ENCODE data around the gene ETV6. TPM values are rescaled to one million over a fixed set of nuclear protein-coding genes. Genes with fewer than 3 reads are reported as not detected.

Gene ETV6
- total RNA-seq, 2 experiments from 2014 or later: 43.2 to 47.2 TPM

DNA sequence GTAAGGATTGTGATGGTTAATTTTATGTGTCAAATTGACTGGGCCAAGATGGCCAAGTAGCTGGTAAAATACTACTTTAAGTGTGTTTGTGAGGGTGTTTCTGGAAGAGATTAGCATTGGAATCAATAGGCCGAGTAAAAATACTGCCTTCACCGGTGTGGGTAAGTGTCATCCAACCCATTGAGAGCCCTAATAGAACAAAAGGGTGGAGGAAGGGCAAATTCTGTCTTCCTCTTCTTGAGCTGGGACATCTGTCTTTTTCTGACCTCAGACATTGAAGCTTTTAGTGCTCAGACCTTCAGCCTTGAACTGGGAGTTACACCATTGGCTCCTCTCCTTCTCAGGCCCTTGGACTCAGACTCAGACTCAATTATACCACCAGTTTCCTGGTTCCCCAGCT lies 8.0 kb upstream of the ETV6 start:
- POLR2A ChIA-PET: no interaction called here
- CTCF ChIA-PET: interaction anchor here (1.1 kb wide), 1 partner anchor 392 kb away, joined by 3 read pairs; no protein-coding TSS in a partner anchor

DNA sequence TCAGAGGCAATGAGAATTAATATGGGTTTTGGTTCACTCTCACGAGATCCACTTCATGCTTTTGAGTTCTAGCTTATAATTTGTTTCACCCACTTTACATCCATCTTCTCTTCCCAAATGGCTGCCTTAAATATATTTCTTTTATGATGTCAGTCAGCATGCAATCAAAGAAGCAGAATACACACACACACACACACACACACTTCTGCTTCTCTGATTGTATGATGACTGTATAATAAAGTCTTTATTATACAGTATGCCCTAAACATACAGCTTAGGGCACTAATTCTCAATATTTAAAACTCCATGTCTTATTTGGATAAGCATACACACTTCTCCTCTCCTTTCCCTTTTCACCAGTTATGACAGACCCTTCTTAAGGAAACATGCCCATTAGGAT lies 6.7 kb upstream of the ETV6 start:
- CTCF ChIA-PET: interaction anchor here (0.6 to 1.1 kb wide), 3 partner anchors 21 to 475 kb away, joined by 3 read pairs; no protein-coding TSS in a partner anchor
- POLR2A ChIA-PET: interaction anchor here (0.6 kb wide), 1 partner anchor 257 kb away, joined by 3 read pairs; no protein-coding TSS in a partner anchor

DNA sequence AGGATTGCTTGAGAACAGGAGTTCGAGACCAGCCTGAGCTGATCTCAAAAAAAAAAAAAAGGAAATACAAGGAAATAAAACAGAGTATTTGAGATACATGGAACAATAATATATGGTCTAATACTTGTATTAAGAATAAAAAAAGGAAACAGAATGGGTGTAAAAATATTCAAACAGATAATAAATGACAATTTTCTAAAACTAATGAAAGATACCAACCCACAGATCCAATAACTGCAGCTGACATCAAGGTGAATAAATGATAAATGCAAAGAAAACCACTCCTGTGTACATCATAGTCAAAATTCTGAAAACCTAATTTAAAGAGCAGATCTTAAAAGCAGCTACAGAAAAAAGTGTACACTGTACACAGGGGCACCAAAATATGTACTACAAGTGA lies 4.1 kb upstream of the ETV6 start:
- ChIA-PET POLR2A (no interaction called here), CTCF (no interaction called here)

DNA sequence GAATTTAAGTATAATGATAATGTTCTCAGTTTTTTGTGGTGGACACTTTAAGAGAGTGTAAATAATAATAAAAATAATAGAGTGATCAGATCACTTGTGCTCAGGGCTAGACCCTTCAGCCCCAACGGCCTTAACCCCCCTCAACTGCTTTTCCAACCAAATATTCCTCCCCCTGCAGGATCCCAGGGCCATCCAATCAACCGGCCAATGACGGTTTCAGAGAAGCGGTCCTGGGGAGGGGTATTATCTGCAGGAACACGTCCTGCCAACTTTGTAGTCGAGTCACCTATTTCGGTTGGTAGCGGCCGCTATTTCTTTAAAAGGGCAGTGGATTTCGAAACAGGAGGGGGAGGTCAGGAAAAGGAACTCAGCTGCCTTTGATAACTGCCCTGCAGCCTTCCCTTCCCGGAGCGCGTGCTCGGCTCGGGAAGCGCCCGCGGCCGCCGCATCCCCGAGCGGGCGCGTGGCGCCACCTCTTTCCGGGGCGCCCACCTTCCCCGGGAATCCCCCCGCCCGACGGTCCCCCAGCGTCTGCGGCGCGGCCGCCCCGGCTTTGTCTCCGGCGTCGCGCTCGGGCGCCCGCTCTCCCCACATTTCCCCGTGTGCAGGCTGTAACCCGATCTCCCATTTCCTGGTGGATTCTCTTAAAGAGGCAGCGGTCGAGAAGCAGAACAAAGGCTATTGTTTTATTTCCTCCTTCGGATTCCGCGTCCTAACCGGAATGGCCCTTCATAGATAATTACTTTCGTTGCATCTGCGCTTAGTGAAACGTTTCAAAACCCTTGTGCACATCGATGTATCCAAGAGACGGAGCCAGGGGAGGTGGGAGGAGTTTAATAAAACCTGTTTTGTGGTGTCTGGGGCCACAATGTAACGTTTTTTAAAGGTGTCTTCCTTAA lies 711 bp upstream of the ETV6 start:
- ChIA-PET POLR2A (interaction anchor here (0.7 to 2.6 kb wide), 5 partner anchors 115 to 362 kb away, joined by 3 to 26 read pairs (median 4); no protein-coding TSS in a partner anchor), CTCF (no interaction called here)

DNA sequence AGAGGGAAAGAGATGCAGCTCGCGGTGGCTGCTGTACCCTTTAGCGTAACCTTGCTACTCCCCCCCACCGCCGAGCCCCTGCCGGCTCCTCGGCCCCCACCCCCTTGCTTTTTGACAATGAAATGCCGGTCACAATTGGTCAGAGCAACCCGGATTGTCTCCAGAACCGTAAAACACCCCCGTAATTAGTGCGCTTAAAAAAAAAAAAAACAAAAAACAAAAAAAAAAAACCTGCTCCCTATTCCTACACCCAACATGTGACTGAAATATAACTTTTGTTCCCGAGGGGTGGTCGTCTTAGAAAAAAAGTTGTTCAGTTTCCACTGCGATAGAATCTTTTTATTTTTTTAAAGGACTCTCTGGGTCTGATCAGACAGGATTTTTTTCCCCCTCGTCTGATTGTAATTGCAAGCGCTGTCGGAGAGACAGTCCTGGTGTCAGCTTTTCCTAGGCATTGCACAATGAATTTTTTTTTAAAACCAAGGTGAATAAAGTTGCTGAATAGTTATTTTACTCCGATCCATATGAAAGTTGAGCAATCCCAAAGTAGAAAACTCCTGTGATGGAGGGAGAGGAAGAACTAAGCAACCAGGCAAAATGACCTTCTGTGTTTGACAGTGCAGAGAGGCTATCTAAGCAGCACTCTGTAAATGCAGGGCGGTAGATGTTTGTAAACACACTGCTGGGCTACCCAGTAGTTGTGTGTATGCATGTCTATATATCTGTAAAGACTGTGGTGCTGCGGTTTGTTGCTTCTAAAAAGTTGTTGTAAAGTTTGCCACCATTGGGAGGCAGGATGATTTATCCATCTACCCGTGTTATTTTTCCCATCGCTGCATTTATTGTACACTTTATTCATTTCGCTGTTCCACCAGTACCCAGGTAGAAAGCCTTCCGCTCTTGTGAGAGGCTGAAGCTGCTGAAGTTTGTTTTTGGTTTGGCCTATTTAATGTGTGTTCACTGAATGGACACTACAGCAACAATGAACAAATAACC lies 1.1 kb downstream of the ETV6 start:
- ChIA-PET POLR2A (interaction anchor here (0.6 to 2.6 kb wide), 4 partner anchors 67 to 381 kb away, joined by 3 to 26 read pairs (median 4); no protein-coding TSS in a partner anchor), CTCF (no interaction called here)

DNA sequence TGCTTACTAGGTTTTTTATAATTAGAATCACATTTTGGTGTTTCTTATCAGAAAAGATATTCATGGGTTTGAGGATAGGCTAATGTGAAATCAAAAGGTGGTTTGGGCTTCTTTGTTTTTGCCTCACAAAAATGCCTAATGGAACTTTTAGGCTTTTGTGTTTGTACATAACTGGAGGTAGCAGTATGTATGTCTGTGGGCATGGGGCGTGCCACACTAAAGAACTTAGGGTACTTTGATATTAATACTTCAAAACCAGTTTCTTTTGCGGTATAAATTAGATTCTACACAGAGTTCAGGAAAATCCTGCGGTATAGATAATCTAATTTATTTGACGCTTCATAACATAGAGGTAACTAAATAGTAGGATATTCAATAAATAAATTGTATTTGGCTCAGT lies 1.9 kb downstream of the ETV6 start:
- POLR2A ChIA-PET: interaction anchor here (2.6 kb wide), 1 partner anchor 359 kb away, joined by 26 read pairs; no protein-coding TSS in a partner anchor

DNA sequence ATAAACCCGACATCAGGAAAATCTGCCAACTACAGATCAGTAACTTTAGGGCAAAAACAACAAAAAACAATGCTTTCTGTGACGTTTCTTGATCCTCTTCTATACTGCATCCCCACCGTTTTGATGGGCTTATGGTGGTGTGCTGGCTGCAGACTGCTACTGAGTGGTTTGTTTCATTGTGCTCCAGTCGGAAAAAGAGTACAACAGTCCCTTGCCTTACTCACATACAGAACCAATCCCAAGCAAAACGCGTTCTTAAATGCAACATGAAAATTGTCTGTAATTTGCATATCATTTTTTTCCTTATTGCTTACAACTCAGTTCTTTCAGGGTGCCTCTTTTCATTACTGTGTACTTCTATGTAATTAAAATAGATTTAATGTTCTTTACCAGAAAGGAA lies 2.3 kb downstream of the ETV6 start:
- POLR2A ChIA-PET: interaction anchor here (1.0 kb wide), 1 partner anchor 1067 kb away, joined by 3 read pairs; no protein-coding TSS in a partner anchor
- CTCF ChIA-PET: no interaction called here

More for the DNA sequence above, 1.9 kb downstream of the ETV6 start:
- CTCF ChIA-PET: no interaction called here

DNA sequence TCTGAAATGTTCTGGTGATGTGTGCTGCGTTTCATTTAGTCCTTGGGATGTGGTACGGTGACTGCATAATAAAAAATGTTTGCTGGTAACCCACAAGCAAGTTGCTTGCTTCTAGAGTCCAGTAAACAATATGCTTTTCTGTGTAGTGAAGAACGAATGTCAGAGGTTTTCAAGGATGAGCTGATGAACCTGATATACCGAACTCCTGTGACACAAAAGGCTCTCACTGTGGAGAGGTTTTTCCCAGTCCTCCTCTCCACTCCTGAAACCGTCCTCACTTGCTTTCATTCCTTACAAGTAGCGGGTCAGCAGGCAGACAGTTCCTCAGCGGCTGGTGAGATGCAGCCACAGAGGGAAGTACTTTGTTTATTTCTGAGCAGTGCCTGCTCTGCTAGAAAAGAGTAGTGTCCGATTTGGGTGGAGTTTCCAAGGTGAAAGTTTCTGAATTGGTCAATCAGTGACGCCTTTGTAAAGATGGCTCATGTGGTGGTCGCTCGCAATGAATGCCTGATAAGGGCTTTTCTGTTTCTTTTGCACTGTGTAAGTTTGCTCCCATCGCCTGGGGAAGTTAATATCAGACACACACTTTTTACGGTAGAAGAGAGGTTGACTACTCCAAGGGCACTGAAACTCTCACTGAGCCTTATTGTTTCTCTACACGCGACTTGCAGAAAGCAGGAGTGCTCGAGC lies 3.0 kb downstream of the ETV6 start:
- ChIA-PET POLR2A (interaction anchor here (1.0 to 1.1 kb wide), 2 partner anchors 13 to 1066 kb away, joined by 3 to 4 read pairs; no protein-coding TSS in a partner anchor), CTCF (no interaction called here)

DNA sequence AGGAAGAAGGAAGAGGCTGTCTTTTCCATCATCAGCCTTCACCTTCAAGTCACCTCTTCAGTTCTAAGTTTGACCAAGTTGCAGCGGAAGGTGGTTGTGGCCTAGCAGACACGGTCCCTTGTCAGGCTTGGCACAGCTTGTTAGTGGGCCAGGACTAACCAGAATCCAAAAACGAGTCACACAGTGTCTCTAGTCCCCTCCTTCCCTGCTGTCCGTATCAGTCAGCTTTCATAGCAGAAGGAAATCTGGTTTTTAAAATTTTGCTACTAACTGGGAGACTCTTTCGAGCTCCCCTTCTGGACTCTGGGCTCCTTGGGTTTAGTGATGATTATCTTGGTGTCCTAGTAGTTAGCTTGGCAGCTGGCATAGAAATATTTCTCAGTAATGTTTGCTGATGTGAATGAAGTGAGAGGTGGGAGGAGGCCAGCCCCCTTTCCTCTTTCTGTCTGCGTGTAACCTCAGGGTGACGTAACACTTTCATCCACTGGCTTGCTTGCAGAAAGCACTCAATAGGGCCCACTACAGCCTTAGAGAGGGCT lies 3.8 kb downstream of the ETV6 start:
- ChIA-PET CTCF (no interaction called here), POLR2A (interaction anchor here (0.9 to 1.1 kb wide), 2 partner anchors 12 to 356 kb away, joined by 4 to 7 read pairs; no protein-coding TSS in a partner anchor)

DNA sequence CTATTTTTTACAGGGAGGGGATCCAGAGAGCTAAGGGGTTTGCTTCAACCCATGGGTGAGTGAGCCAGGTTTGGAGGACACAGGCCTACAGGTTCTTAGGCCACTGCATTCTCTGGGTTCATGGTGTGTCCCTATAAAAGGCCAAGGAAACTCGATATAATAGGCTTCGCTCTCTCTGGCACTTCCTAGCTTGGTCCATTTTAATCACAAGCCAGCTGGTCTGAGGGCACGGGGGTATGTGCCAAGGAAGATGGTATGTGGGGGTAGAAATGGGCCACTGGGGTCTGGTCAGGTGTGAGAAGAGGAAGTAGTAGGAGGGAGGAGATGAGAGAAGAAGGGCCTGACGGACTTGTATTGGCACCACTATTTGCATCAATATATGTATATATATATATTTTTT lies 4.9 kb downstream of the ETV6 start:
- POLR2A ChIA-PET: interaction anchor here (0.6 to 0.9 kb wide), 2 partner anchors 11 to 97 kb away, joined by 3 to 4 read pairs; no protein-coding TSS in a partner anchor
- CTCF ChIA-PET: no interaction called here

DNA sequence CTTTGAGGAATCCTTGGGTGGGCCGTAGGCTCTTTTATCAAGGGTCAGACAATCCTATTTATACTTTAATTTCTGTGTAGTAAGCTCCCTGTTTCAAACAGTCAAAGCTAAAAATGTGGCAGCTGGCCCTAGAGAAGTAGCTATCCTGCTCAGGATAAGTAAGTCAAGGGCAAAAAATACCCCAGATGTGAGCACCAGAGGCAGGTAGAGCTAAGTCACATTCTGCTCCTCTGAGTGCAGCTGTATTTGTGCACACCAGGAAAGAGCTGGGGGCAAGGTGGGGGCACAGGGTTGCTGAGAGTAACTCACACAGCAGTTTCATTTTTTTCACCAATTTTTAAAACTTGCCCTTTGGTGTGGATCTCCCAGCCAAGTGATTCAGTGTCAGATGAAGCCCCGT lies 5.3 kb downstream of the ETV6 start:
- ChIA-PET CTCF (interaction anchor here (1.9 kb wide), 1 partner anchor 10 kb away, joined by 6 read pairs; no protein-coding TSS in a partner anchor), POLR2A (interaction anchor here (0.6 to 0.9 kb wide), 2 partner anchors 10 to 98 kb away, joined by 3 to 4 read pairs; no protein-coding TSS in a partner anchor)

DNA sequence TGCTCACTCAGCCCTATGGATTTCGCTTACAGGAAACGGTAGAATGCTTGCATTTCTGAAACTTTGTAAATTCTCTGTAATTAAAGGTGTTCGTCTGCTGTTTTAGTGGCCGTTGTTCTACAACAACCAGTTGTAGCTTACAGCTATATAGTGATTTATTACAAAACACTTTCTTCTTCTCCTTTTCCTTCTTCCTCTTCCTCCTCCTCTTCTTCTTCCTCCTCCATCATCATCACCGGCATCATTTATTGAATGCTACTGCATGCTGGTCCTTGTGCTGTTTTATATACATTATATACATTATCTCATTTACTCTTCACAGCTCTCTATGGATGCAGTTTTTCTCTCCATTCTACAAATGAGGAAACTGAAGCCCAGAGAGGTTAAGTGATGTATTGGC lies 6.4 kb downstream of the ETV6 start:
- ChIA-PET POLR2A (interaction anchor here (1.3 kb wide), 1 partner anchor 16 kb away, joined by 4 read pairs; no protein-coding TSS in a partner anchor), CTCF (interaction anchor here (1.9 kb wide), 1 partner anchor 9 kb away, joined by 6 read pairs; no protein-coding TSS in a partner anchor)

DNA sequence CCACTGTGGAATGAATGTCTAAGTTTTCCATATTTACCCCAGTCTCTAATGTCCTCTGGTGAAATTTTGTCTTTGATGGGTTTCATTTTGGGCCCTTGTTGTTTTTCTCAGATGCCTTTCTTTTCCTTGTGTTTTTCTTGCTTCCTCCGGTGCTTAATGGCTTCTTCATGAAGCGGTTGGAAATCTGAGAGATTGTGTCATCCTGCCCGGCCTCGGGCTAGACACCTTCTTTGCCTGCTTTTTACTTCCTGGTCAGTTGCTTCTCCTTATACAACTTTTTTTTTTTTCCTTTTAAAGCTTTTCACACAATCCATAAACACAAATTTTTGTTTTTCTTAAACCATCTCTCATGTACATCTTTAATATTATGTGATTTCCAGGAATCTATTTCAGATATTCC lies 7.1 kb downstream of the ETV6 start:
- POLR2A ChIA-PET: interaction anchor here (1.3 kb wide), 1 partner anchor 15 kb away, joined by 4 read pairs; no protein-coding TSS in a partner anchor

DNA sequence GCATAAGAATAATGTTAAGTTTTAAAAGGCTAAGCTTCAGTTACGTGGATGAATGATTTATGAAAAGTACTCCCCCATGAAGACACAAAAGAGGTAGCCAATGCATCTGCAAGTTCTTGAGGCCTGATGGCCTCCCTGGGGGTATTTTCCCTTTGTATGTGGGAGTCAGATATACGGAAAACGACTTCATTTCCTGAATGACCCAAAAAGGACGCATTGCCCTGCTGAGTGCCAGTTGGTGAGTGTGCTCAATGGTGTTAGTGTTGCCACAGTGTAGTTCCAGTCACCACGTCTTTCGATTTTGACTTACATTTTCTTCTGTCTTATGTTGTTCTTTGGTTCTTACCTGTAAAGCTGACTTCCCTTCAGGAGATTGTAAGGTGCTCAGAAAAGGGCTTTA lies 8.0 kb downstream of the ETV6 start:
- CTCF ChIA-PET: interaction anchor here (0.8 kb wide), 1 partner anchor 141 kb away, joined by 3 read pairs; no protein-coding TSS in a partner anchor
- POLR2A ChIA-PET: no interaction called here

More for the DNA sequence above, 7.1 kb downstream of the ETV6 start:
- CTCF ChIA-PET: interaction anchor here (1.9 kb wide), 1 partner anchor 9 kb away, joined by 6 read pairs; no protein-coding TSS in a partner anchor

DNA sequence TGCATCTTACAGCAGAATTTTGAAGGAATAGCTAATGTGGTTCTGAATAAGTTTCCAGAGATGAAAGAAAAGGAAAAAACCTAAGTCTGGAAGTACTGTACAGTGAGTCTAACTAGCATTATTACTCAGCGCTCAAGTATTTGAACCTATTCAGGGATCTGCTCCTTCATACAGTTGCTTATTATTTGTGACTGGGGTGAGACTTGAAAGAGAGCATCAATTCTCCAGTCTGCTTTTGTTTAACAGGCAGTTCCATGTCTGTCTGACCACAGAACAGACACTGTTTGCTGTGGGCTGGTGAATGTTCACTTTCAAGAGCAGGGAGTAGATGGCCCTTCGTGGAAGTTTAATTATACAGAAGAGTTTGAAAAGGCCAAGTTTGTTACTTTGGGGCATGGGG lies 9.3 kb downstream of the ETV6 start:
- ChIA-PET CTCF (no interaction called here), POLR2A (no interaction called here)

DNA sequence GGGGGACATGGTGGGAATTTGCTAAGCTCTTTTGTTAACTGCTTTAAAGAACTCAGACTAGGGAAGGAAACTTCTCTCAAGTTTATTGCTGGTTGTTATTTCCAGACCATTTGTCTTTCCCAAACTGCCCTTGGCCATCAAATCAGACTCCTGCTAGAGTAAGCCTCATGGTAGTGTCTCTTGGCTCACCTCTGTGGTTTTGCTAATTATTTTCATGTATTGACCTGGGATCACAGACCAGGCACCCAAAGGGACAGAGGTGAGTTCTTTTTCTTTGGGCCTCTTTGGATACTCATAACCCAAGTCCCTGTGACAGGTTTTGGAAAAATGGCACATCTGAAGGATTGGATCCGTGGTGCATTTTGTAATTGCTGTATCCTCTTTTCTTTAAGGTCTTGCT lies 11.2 kb downstream of the ETV6 start:
- POLR2A ChIA-PET: no interaction called here
- CTCF ChIA-PET: no interaction called here

DNA sequence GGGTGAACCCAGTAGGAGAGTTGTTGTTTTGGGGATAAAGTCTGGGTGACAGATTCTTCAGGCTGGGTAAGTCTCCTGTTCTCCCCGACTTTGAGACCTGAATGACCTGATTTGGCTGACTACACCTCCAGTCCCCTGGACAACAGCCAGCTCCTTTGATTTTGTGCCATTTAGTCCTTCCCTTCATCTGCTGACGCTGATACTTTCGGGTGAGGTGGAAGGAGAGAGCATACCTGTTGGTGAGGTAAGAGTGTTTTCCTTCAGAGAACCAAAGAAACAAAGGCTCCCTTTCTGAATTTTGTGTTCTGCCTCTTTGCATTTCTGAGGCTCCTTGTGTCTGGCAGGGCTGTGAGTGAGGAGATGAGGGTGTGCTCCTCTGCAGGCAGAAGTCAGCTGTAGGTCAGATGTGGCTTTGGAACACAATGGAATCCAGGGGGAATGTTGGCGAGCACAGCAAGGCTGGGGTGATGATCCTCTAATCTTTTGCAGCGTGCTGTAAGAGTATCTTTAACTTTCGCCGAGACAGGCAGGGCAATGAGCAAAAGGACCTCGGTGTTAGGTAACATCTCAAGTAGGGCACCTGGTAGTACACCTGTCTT lies 12.1 kb downstream of the ETV6 start:
- POLR2A ChIA-PET: no interaction called here
- CTCF ChIA-PET: no interaction called here

DNA sequence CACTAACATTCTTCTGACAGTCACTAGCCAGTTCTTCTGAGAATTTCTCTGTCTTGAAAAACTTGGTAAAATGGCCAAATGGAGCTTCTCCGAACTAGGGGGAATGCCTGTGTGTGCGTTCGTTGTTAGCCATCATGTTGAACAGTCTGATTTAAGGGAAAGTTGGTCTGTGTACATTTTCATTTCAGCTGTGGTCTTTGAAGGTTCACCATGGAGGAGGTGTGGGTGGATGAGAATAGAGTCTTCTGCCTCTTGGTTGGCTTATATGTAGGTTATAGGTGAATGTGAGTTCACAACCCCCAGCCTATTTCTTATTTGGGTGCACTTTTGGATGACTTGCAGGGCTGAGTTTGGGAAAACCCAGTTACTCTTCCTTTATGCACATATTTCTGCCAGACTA lies 12.9 kb downstream of the ETV6 start:
- CTCF ChIA-PET: no interaction called here
- POLR2A ChIA-PET: no interaction called here

Data from activated CD8-positive, alpha-beta memory T cell treated with anti-CD3 and anti-CD28 coated beads for 36 hours (primary cell).